ENCODE results near the gene URM1.

URM1 gene

DNA sequence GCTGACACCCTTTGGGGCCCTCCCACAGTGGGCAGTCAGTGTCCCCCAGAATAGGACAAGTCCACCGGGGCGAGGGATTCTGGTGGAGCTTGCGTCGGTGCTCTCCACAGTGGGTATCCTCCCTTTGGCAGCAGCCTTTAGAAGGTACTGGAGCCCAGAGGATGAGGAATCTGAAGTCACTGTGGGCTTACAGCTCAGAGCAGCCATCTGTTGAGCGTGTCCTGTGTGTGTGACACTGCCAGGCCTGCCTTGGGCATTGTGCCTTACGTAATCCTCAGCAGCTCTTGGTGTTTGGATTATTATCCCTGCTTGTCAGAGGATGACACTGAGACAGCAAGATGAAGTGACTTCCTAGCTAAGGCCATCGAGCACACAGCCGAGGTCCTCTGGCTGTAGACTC is 12.6 kb downstream of the URM1 start:
- DNase-seq (ENCODE audit: extremely low read depth in 1 of 2, low read depth in 1 of 2), result no peak

DNA sequence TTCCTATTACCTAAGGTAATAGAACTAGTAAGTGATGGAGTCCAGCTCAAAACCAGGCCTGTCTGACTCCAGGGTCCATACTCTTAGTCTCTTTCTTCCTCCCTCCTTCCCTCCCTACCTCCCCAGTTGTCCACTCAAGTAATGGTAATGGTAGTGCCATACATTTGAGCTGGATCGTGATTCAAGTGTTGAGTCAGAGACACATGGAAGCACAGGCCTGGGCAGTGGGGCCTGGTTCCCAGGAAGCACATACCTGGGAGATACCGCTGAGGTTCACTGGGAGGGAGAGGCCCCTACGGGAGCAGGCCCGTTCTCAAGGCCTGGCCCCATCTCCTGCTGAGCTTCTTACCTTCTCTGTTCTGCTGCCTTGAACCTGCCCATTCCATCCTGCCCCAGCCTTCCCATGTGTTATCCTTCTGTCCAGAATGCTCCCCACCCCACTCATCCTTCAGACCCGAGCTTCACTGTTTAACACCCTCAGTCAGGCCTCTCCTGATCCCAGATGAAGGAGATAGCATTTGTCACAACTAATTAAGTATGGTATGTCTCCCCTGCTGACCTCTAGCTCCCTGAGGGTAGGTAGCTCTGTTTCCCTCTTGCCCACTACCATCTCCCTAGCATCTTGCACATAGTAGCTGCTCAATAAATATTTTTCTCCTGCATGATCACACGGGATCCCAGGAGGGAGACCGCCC is 13.8 kb downstream of the URM1 start:
- no peak for DNase-seq (ENCODE audit: extremely low read depth in 1 of 2, low read depth in 1 of 2)

DNA sequence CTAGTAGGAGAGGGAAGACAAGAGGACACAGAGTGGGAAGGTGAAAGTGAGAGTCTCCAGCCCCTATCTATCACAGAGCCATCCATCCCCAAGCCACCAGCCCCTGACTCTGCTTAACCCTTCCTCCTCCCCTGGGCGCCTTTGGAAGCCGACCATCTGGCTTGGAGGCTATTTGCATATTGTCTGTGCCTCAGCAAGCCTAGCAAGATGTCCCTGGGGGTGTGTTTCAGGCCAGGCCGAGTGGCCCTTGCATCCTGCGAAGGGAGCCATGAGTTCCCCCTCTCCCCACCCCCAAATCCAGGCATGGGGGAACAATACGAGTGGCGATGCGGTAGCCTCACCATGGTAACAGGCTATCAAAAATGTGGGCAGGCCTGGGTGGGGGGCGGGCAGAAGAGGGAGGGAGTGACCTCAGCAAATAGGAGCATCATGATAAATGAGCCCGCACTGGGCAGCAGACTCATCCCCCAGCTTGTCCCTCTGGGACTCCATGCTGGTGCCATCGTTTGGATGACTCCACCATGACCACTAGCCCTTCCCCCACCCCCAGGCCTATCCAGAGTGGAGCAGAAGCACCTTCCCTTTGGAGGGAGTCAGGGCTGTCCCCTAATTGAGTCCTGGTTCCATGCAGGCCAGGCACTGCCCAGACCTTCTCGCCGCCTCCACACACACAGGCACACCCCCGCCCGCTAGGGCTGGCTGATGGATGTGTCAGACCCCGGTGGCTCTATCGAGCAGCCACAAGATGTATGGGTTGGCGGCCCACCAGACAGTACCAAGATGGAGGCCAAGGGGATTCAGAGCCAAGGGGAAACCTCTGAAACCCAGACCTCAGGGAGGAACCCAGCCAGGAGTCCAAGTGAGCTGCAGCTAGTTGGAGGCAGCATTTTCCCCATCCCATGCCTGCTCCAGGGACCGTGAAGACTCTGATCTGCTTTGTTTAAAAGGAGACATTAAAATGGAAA is 14.6 kb downstream of the URM1 start:
- no peak for DNase-seq (ENCODE audit: extremely low read depth in 1 of 2, low read depth in 1 of 2)

DNA sequence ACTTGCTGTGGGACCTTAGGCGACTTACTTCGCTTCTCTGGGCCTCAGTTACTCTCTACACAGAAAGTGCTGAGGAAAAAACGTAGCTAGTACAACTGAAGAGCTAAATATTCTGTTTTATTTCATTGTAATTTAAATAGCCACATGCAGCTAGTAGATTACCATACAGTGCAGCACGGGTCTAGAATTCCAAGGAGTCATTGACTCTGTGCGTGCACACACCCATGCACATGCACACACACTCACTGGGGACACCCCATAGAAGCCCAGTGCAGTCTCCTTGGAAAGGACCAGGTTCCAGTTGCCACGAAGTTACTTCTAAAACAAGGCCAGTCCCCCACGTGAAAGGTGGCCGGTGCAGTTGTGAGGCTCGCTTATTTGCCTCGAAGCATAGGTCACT is 17.0 kb downstream of the URM1 start:
- no peak for DNase-seq (ENCODE audit: extremely low read depth in 1 of 2, low read depth in 1 of 2)

DNA sequence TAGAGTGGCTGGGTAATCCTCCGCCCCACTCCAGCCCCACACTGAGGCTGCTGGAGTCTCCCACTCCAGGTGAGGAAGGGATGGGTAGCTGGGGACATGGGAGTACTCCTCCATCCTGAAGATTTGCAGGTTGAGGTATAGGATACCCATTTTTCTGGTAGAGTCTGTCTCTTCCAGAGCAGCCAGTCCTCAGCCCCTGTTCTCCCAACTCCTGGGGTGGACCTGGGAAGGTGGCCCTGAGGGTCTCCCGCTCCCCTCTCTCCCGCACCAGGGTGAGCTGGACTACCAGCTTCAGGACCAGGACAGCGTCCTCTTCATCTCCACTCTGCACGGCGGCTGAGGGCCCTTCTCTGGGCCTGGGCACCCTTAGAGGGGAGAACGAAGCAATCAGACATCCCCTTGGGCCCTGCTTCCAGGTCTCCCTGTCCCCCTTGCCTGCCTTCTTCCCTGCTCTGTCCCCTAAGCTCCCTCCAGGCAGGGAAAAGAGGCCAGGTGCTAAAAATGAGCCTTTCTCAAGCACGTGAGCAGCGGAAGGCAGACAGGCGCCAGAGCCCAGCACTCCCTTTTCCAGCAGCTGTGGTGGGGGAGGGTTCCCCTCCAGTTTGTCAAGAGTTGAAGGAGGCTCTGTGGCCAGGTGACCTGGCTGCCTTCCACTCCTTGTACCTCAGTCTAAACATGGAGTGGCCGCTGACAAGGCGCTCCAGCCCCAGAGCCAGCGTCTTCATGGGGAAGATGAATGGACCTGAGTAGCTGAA is 18.4 kb downstream of the URM1 start:
- no peak for DNase-seq (ENCODE audit: extremely low read depth in 1 of 2, low read depth in 1 of 2)

DNA sequence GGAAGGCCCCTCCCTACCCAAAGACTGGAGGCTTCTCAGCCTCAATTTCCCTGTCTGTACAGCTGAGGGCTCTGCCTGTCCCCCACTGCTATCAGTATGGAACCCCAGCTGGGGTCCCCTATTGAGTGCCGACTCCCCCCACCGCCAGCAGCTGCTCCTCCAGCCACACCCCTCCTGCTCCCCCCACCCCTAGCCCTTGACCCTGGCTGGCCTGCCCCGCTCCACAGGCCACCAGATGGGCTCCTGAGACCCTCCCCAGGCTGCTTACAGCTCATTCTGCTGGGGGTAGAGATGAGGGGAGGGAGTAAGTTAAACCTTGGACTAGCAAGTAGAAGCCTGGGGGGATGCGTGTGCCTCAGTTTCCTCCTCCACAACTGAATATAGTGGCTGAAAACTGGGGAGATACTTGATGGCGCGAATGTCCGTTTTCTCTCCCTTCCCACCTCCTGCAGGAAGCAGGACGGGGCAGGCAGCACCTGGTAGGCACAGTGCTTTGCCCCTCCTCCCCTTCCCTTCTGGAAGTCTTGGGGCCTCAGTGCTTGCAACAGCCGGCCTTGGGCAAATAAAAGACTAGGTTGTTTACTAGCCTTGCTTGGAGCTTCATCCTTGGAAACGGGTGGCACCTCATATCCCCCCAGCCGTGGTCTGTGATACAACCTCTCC is 19.1 kb downstream of the URM1 start:
- DNase-seq (ENCODE audit: extremely low read depth in 1 of 2, low read depth in 1 of 2), result no peak

DNA sequence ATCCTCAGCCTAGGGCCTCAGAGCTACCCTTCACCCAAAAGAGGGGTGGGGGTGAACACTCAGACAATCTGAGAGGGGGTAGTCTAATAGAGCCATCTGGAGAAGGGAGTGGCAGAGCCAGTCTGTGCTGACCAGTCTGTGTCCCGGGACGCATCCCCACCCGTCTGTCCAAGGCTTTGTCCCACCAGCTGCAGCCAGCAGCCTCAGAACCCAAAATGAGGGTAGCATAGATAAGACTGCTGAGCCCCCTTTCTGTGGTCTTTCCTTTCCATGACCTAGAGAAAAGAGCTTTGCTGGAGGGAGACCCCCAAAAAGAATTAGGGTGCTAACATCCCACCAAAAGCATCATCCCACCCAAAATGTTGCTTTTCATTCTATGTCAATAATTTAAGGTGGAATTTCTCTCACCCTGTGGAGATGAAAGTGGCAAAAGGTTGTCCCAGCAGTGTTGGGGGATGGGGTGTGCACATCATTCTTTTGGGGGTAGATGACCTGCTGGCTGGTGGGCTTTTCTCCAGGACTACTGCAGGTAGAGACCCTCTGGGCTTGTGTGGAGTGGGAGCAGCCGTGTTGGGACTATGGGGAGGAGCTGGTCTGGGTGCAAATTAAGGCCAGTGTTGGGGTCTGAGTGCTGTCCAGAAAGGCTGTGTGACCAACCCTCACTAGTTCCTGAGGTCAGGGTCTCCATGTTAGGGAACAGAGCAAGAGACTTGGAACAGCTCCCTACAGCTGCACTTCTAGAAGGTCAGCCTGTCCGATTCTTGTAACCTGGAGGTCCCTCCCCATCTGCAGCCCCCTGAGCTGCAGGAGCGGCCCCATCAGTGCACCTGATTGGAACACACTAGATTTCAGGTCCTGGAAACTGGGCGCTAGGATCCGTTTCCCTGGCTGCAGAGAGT is 19.9 kb downstream of the URM1 start:
- no peak for DNase-seq (ENCODE audit: extremely low read depth in 1 of 2, low read depth in 1 of 2)

DNA sequence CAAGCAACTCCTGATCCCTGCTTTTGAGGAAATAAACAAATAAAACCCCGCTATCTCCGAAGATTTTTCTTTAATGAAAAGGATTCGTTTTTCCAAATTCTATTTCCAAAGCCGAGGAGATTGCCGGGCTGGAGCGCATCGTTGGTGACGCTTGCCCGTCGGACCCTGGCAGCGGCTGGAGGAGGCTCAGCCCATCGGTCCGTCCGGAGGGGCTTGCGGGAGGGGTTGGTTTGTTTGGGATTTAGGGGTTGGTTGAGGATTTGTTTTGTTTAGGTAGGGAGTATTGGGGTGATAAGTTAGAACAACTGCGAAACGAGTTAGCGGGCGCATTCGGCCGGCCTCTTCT is 20.8 kb downstream of the URM1 start:
- no peak for DNase-seq (ENCODE audit: extremely low read depth in 1 of 2, low read depth in 1 of 2)

DNA sequence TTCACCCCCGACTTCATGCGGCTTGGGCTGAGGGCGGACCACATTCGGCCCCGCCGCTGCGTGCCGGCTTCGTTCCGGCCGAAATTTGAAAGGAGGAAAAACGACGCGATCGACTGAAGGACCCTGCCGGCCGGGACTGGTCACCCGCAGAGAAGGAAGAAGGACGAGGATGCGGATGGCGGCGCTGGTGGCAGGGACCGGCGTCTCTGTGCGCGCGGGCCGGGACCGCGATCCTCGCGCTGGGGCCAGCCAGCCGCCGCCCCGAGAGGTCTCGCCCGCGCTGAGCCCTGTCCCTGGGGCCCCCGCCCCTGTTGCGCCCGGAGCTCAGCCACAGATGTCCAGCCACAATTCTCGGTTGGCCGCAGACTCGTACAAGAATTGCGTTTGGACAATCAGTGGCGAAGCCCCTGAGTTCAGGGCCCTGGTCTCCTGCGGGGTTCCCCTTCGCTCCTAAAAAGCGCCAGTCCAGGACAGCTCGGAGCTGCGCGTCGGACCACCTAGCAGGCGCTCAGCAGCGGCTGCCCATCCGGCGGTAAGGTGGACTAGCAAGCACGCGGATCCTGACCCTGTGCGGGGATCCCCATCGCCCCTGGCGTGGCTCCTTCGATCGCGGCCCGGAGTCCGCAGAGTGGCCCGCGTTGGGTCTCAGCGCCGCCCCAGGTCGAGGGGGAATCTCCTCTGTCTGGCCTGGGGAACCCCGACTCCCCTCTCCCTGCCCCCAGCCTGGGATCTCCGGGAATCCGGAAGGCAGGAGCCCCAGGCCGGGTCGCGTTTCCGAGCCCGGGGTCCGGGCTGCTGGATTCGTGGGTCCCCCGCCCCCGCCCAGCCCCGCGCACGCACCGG is 21.3 kb downstream of the URM1 start:
- DNase-seq (ENCODE audit: extremely low read depth in 1 of 2, low read depth in 1 of 2), result no peak

DNA sequence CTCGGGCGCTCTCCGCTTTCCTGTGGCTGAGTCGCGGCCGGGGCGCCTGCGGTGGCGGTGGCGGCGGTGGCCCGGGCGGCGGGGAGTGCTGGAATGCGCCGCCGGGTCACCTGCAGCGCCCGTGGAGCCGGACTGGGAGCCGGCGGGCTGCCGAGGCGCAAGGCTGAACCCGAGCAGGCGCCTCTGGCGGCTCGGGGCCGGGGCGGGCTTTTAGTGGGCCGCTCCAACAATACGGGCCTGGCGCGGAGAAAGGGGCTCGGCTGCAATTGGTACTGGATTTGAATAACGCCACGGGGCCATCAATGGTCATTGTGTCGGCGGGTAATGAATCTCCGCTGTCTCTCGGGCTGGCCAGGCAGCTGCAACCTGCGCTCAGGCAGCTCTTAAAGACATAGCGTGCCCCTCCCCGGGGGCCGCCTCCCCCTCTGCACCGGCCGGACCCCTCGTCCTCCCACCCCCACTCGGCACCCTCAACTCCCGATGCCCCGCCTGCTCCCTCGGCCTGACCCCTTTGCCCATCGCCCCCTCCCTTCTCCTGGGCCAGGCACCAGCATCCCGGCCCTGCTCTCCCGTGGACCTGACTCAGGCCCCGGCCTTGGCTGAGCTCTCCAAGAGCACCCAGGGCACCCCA is 22.1 kb downstream of the URM1 start:
- DNase-seq (ENCODE audit: extremely low read depth in 1 of 2, low read depth in 1 of 2), result no peak

DNA sequence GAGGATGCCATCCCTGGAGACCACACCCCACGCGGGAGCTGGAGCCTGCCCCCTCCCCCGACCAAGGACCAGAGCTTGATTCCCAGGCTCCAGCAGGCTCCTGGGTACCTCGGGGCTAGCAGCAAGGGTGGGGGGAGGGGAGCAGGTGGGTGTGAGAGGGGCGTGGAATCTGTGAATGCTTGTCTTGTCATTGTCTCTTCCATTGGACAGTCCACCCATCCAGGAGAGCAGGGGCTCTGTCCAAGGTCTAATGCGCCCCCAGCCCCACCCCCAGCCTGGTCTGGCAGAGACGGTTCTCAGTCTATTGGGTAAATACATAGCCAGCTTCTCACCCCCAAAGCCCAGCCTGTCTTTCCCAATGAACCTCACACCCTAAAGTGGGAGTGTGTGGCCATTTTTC is 22.8 kb downstream of the URM1 start:
- no peak for DNase-seq (ENCODE audit: extremely low read depth in 1 of 2, low read depth in 1 of 2)

DNA sequence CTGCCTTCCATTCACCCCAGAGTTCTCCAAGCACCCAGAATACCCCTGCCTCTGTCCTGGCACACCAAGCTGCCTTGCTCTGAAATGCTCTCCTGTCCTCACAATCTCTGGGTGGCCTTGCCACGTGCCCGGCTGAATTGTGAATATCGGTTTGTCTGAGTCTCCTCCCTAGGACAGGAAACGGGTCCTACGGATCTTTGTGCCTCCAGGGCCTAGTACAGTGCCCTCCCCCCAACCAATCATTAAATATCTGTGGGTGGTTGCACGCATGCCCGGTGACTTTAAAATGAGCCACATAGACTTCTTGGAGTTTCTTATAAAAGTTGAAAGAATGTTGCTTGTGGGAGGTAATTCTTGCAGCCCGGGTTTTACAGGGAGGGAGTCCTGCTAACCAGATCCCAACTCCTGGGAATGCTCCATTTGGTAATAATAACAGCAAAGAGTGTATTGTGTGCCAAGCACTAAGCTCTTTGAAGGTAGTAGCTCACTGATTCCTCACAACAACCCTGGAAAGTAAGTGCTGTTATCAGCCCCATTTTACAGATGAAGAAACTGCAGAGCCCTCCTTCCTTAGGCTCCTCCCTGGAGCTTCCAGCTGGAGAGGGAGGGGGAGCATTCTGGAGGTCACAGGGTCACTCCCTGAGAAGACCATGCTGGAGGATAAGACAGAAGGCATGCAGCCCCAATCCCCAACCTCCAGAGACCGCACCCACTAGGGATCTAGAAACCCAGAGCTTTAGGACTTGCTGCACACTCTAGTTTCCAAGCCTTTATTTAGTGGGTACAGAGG is 23.4 kb downstream of the URM1 start:
- no peak for DNase-seq (ENCODE audit: extremely low read depth in 1 of 2, low read depth in 1 of 2)

DNA sequence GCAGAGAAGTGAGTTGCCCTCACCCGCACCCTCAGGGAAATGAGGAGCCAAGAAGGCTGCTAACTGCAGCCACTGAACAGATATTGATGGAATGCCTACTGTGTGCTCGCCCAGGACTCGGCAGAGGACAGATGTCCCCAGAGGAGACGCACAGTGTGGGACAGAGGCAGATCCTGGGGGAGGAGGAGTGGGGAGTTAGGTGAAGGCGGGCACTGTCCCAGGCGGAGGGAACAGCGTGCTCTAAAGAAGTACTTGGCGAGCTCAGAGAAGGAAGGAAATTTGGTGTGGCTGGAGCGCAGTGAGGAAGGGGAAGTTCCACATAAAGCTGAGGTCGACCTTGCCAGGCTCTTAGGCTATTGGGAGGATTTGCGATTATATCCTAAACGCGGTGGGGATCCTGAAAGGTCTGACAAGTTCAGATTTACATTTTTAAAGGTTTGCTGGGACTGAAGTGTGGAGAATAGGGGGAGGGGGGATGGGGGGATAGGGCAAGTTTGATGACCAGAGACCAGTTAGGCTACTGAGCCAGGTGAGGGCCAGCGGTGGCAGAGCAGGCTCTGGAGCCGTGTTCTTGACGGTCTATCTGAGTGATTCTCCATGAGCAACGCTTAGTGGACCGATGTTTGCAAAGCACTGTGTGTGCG is 25.9 kb downstream of the URM1 start:
- no peak for DNase-seq (ENCODE audit: extremely low read depth in 1 of 2, low read depth in 1 of 2)

DNA sequence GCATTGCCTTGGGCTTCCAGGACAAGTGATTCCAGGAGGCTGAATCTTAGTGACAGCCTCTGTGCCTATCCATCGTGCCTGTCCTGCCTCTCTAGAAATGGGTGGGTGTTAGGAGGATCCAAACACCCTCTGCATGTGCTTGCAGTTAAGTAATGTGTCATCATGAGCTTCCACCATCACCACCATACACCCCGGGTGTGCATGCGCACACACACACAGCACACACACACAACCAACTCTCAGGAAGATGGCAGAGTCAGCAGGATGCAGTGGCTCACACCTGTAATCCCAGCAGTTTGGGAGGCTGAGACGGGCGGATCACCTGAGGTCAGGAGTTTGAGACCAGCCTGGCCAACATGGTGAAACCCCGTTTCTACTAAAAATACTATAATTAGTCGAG is 26.7 kb downstream of the URM1 start:
- DNase-seq (ENCODE audit: extremely low read depth in 1 of 2, low read depth in 1 of 2), result no peak

DNA sequence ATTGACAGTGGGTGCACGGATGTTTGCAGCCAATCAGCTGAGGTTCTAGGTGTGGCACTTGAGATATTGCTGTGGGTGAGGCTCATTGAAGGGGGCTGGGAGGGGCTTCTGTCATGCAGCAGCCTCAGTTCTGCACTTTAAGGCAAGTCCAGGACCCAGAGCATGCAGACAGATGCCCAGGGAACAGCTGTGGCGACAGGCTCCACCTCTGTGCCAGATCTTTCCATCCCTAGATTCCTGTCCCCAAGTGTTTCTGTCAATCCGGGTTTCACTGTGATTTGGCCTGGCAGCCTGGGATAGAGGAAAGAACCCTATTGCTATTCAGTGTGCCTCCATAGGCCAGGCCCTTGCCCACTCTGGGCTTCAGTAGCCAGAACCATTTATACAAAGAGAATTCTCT is 28.7 kb downstream of the URM1 start:
- no peak for DNase-seq (ENCODE audit: extremely low read depth in 1 of 2, low read depth in 1 of 2)

DNA sequence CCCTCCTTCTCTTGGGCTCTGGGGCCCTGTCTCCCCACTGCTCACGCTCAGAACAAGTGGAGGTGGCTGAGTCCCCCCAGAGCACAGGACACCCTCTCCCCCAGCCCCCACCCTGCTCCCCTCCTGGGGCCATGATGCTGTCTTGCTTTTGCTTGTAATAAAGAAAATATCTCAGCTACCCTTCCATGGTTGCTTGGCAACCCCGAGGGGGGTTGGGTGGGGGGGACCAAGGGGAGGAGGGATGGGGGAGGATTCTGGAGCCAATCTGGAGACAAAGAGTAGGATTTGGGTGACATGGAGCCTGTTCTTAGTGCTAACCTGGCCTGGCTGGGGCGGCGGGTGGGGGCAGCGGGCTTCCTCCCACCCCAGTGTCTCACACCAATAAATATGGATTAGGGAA is 33.4 kb downstream of the URM1 start:
- no peak for DNase-seq (ENCODE audit: extremely low read depth in 1 of 2, low read depth in 1 of 2)

DNA sequence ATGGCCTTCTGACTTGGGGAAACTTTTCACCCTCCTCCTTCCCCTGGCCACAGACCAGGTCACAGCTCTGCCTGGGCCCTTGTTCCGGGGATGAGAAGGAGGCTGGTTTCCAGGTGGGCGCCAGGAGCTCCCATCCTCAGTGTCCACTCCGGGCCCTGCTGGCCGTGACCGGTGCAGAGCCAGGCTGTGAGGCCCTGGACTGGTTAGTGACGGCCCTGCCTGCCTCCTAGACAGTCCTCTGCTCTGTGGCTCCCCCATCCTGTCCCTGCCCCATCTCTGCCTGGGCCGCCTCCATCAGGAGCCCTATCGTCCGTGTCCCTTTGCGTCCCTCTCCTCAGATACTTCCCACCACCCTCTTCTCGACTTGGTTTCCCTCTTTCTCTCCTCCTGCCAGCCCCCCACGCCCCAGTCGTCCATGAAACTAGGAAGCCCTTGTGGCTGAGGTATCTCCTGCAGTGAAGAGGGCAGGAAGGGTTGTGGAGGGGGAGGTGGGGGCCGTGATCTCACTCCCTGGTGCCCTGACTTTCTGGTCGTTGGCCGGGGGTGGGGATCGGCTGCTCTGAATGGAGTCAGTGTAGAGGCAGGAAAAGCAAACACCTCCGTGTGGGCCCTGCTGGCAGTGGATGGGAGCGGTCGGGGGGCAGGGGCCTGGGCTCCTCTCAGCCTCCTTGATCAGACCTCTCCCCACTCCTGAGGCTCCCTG is 34.1 kb downstream of the URM1 start:
- no peak for DNase-seq (ENCODE audit: extremely low read depth in 1 of 2, low read depth in 1 of 2)

All from activated CD8-positive, alpha-beta memory T cell treated with anti-CD3 and anti-CD28 coated beads for 1 hour (primary cell).